HepG2 (cell line): ENCODE data around the gene BPIFB2. TPM values are rescaled to one million over a fixed set of nuclear protein-coding genes. Genes with fewer than 3 reads are reported as not detected.

Experiments
- CREB1 ChIP-seq, 2 experiments: fragments of 450-650 bp in 1 of 2; IDR thresholded peaks; 2 replicates each; pipeline ENCODE4 v1.6.1; 2016 to 2017; ENCODE audit warnings: control low read depth in 1 of 2, mild to moderate bottlenecking in 1 of 2, missing compliant biosample characterization in 1 of 2, missing genetic modification characterization in 1 of 2
- DMAP1 ChIP-seq: IDR thresholded peaks from 2 replicates; pipeline ENCODE4 v1.6.1; 2016
- FOXO4 ChIP-seq: sonication (generic); formaldehyde crosslinking; conservative IDR thresholded peaks from 2 replicates; pipeline ENCODE4 v1.8.1; 2023; ENCODE audit warnings: missing genetic modification reagents
- GZF1 ChIP-seq: sonication (generic); formaldehyde crosslinking; IDR thresholded peaks from 2 replicates; pipeline ENCODE4 v1.5.1; 2020; ENCODE audit warnings: mild to moderate bottlenecking, missing genetic modification reagents
- HMGA1 ChIP-seq: sonication (generic); formaldehyde crosslinking; conservative IDR thresholded peaks from 2 replicates; pipeline ENCODE4 v1.4.0; 2020; ENCODE audit warnings: missing genetic modification reagents
- IKZF4 ChIP-seq: sonication (generic); formaldehyde crosslinking; IDR thresholded peaks from 2 replicates; pipeline ENCODE4 v1.5.1; 2020; ENCODE audit warnings: borderline replicate concordance, mild to moderate bottlenecking, low read depth, missing genetic modification reagents; ENCODE audit errors: not compliant biosample characterization
- ISX ChIP-seq: sonication (generic); formaldehyde crosslinking; conservative IDR thresholded peaks from 2 replicates; pipeline ENCODE4 v1.5.0; 2020; ENCODE audit warnings: missing genetic modification reagents
- LBX2 ChIP-seq: sonication (generic); formaldehyde crosslinking; IDR thresholded peaks from 2 replicates; pipeline ENCODE4 v1.5.0; 2020; ENCODE audit warnings: missing genetic modification reagents, mild to moderate bottlenecking, borderline replicate concordance
- MTF2 ChIP-seq: sonication (generic); formaldehyde crosslinking; IDR thresholded peaks from 2 replicates; pipeline ENCODE4 v1.5.0; 2020; ENCODE audit warnings: missing genetic modification reagents, borderline replicate concordance
- MXD4 ChIP-seq: IDR thresholded peaks from 2 replicates; pipeline ENCODE4 v1.6.1; 2016; ENCODE audit warnings: mild to moderate bottlenecking, missing biosample characterization, missing genetic modification reagents
- NAIF1 ChIP-seq: sonication (generic); formaldehyde crosslinking; IDR thresholded peaks from 2 replicates; pipeline ENCODE4 v1.5.0; 2020; ENCODE audit warnings: mild to moderate bottlenecking, missing genetic modification reagents, borderline replicate concordance
- NBN ChIP-seq: fragments of 450-650 bp; conservative IDR thresholded peaks from 2 replicates; pipeline ENCODE4 v1.6.1; 2017
- NFIB ChIP-seq: sonication (generic); formaldehyde crosslinking; IDR thresholded peaks from 2 replicates; pipeline ENCODE4 v1.9.0; 2021; ENCODE audit warnings: missing genetic modification reagents, mild to moderate bottlenecking, borderline replicate concordance
- NFYC ChIP-seq: IDR thresholded peaks from 2 replicates; pipeline ENCODE4 v1.6.1; 2016; ENCODE audit warnings: missing genetic modification reagents, missing compliant biosample characterization
- NPAS2 ChIP-seq: sonication (generic); formaldehyde crosslinking; IDR thresholded peaks from 2 replicates; pipeline ENCODE4 v1.8.0; 2022; ENCODE audit warnings: mild to moderate bottlenecking, missing genetic modification reagents, borderline replicate concordance
- ONECUT2 ChIP-seq: sonication (generic); formaldehyde crosslinking; IDR thresholded peaks from 2 replicates; pipeline ENCODE4 v1.4.0; 2020; ENCODE audit warnings: missing genetic modification reagents
- POGK ChIP-seq: sonication (generic); formaldehyde crosslinking; conservative IDR thresholded peaks from 2 replicates; pipeline ENCODE4 v1.8.0; 2022; ENCODE audit warnings: mild to moderate bottlenecking, moderate library complexity, missing genetic modification reagents
- SRY ChIP-seq: sonication (generic); formaldehyde crosslinking; IDR thresholded peaks from 2 replicates; pipeline ENCODE4 v1.8.0; 2022; ENCODE audit warnings: mild to moderate bottlenecking, missing genetic modification reagents
- TCF7 ChIP-seq: sonication (generic); IDR thresholded peaks from 2 replicates; pipeline ENCODE4 v1.6.1; 2016; ENCODE audit warnings: antibody characterized with exemption, low read depth
- TEAD3 ChIP-seq: optimal IDR thresholded peaks from 2 replicates; pipeline ENCODE3; 2016; ENCODE audit warnings: borderline replicate concordance
- ZBTB14 ChIP-seq: sonication (generic); formaldehyde crosslinking; IDR thresholded peaks from 2 replicates; pipeline ENCODE4 v1.4.0; 2020; ENCODE audit warnings: missing genetic modification reagents
- ZBTB7A ChIP-seq: sonication (generic); formaldehyde crosslinking; IDR thresholded peaks from 2 replicates; pipeline ENCODE4 v1.8.0; 2022; ENCODE audit warnings: mild to moderate bottlenecking, missing genetic modification reagents
- ZC3H4 ChIP-seq: sonication (generic); formaldehyde crosslinking; IDR thresholded peaks from 2 replicates; pipeline ENCODE4 v1.4.0; 2020; ENCODE audit warnings: missing genetic modification reagents, borderline replicate concordance
- ZFP90 ChIP-seq: sonication (generic); formaldehyde crosslinking; IDR thresholded peaks from 2 replicates; pipeline ENCODE4 v1.8.0; 2022; ENCODE audit warnings: missing genetic modification reagents, mild to moderate bottlenecking, inconsistent platforms, borderline replicate concordance
- ZNF17 ChIP-seq: sonication (generic); formaldehyde crosslinking; IDR thresholded peaks from 2 replicates; pipeline ENCODE4 v1.5.0; 2020; ENCODE audit warnings: mild to moderate bottlenecking, missing genetic modification reagents
- ZNF232 ChIP-seq: sonication (generic); formaldehyde crosslinking; IDR thresholded peaks from 2 replicates; pipeline ENCODE4 v1.4.0; 2020; ENCODE audit warnings: missing genetic modification reagents, borderline replicate concordance
- ZNF570 ChIP-seq: sonication (generic); formaldehyde crosslinking; IDR thresholded peaks from 2 replicates; pipeline ENCODE4 v1.4.0; 2020; ENCODE audit warnings: mild to moderate bottlenecking, missing genetic modification reagents, borderline replicate concordance
- ZNF772 ChIP-seq: sonication (generic); formaldehyde crosslinking; IDR thresholded peaks from 2 replicates; pipeline ENCODE4 v1.5.0; 2020; ENCODE audit warnings: mild to moderate bottlenecking, missing genetic modification reagents
- polyA plus RNA-seq, 8 experiments: library from polyadenylated mRNA; depleted of rRNA in 3 of 8; stranded (reverse) in 7 of 8; unstranded in 1 of 8; fragments of >200 nt; fragmentation: Illumina TruSeq in 4 of 8; extraction: Trizol in 4 of 8; gene quantifications; 2 replicates each; pipeline versions ENCODE4 v1.2.1 to v1.2.3, GENCODE V29; 2011 to 2016; ENCODE audit warnings: low read depth in 4 of 8, missing spikeins in 1 of 8, mixed read lengths in 1 of 8; ENCODE audit not compliant: insufficient read depth in 1 of 8
- total RNA-seq, 5 experiments: library from RNA; depleted of rRNA; stranded (reverse); fragments of >200 nt; fragmentation: Illumina TruSeq; extraction: Trizol; gene quantifications; 2 replicates each; pipeline ENCODE4 v1.2.3, GENCODE V29; 2016; ENCODE audit warnings: low read depth in 1 of 5

Gene BPIFB2
- total and polyA plus RNA-seq, 2 of the 13 experiments (the other 11 are each of a cell fraction or from before 2014, with no cell fraction given) = 54.5 to 902 TPM

- TF ChIP-seq NPAS2 (CRISPR knock-in tag) (no peak), ZFP90 (CRISPR knock-in tag) (0 out of 2 replicates have a peak, but pooled peaks have one; percentile 52), SRY (CRISPR knock-in tag) (no peak), DMAP1 (CRISPR knock-in tag) (no peak), NAIF1 (no peak), ZNF570 (no peak), FOXO4 (CRISPR knock-in tag) (no peak), ONECUT2 (CRISPR knock-in tag) (no peak), ISX (CRISPR knock-in tag) (no peak), MTF2 (CRISPR knock-in tag) (no peak), ZBTB14 (CRISPR knock-in tag) (no peak), ZNF772 (CRISPR knock-in tag) (no peak), TCF7 (no peak), ZNF232 (no peak), IKZF4 (CRISPR knock-in tag) (no peak), MXD4 (no peak), ZNF17 (CRISPR knock-in tag) (no peak), GZF1 (CRISPR knock-in tag) (no peak), CREB1 (IDR thresholded peaks at IDR 0.05) (no peak), CREB1 (CRISPR knock-in tag; IDR thresholded peaks at IDR 0.05) (no peak), ZC3H4 (CRISPR knock-in tag) (peak; percentile 9; the same call in 1 of the 2 replicates), HMGA1 (CRISPR knock-in tag) (no peak), ZBTB7A (CRISPR knock-in tag) (no peak), NFIB (CRISPR knock-in tag) (no peak), NFYC (CRISPR knock-in tag) (no peak), POGK (CRISPR knock-in tag) (no peak), TEAD3 (CRISPR knock-in tag) (no peak), LBX2 (CRISPR knock-in tag) (no peak), NBN (no peak)
Measured at GRCh38 chr20:33010674-33011449, 3.4 kb downstream of the BPIFB2 start (continued).
